ENCODE measurements around the gene SLC5A1. TPM values are rescaled to one million over a fixed set of nuclear protein-coding genes. Genes with fewer than 3 reads are reported as not detected.

The SLC5A1 gene
- total and polyA plus RNA-seq, 9 of the 15 experiments (the other 6 are each of a cell fraction or from before 2014, with no cell fraction given) = not detected

GRCh38 chr22:32052936-32053791 is 10.1 kb downstream of the SLC5A1 start:
- no peak overlapping the region for H3K27ac ChIP-seq (ENCODE audit: extremely low read depth, low read depth, low read length)
- TF ChIP-seq ZNF253 (CRISPR knock-in tag; conservative IDR thresholded peaks at IDR 0.05) (no peak), DDX20 (tag; IDR thresholded peaks at IDR 0.05; ENCODE audit: low read depth) (no peak), ESRRA (IDR thresholded peaks at IDR 0.05; ENCODE audit: borderline replicate concordance, low read depth) (no peak), NONO (IDR thresholded peaks at IDR 0.05; ENCODE audit: low read depth in 2 of 2, low read length in 1 of 2) (no peak), CBX8 (IDR thresholded peaks at IDR 0.05; ENCODE audit: borderline replicate concordance, extremely low read depth, low read depth, low read length, poor library complexity, severe bottlenecking) (no peak), ZNF592 (IDR thresholded peaks at IDR 0.05) (no peak)
- TF ChIP-seq, protein P1, sequence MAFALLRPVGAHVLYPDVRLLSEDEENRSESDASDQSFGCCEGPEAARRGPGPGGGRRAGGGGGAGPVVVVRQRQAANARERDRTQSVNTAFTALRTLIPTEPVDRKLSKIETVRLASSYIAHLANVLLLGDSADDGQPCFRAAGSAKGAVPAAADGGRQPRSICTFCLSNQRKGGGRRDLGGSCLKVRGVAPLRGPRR (CRISPR knock-in tag; IDR thresholded peaks at IDR 0.05) = no peak
- TF ChIP-seq, protein P2, sequence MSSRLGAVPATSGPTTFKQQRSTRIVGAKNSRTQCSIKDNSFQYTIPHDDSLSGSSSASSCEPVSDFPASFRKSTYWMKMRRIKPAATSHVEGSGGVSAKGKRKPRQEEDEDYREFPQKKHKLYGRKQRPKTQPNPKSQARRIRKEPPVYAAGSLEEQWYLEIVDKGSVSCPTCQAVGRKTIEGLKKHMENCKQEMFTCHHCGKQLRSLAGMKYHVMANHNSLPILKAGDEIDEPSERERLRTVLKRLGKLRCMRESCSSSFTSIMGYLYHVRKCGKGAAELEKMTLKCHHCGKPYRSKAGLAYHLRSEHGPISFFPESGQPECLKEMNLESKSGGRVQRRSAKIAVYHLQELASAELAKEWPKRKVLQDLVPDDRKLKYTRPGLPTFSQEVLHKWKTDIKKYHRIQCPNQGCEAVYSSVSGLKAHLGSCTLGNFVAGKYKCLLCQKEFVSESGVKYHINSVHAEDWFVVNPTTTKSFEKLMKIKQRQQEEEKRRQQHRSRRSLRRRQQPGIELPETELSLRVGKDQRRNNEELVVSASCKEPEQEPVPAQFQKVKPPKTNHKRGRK (tag; IDR thresholded peaks at IDR 0.05) = peak; percentile 72
- TF ChIP-seq, protein P3, sequence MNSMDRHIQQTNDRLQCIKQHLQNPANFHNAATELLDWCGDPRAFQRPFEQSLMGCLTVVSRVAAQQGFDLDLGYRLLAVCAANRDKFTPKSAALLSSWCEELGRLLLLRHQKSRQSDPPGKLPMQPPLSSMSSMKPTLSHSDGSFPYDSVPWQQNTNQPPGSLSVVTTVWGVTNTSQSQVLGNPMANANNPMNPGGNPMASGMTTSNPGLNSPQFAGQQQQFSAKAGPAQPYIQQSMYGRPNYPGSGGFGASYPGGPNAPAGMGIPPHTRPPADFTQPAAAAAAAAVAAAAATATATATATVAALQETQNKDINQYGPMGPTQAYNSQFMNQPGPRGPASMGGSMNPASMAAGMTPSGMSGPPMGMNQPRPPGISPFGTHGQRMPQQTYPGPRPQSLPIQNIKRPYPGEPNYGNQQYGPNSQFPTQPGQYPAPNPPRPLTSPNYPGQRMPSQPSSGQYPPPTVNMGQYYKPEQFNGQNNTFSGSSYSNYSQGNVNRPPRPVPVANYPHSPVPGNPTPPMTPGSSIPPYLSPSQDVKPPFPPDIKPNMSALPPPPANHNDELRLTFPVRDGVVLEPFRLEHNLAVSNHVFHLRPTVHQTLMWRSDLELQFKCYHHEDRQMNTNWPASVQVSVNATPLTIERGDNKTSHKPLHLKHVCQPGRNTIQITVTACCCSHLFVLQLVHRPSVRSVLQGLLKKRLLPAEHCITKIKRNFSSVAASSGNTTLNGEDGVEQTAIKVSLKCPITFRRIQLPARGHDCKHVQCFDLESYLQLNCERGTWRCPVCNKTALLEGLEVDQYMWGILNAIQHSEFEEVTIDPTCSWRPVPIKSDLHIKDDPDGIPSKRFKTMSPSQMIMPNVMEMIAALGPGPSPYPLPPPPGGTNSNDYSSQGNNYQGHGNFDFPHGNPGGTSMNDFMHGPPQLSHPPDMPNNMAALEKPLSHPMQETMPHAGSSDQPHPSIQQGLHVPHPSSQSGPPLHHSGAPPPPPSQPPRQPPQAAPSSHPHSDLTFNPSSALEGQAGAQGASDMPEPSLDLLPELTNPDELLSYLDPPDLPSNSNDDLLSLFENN (IDR thresholded peaks at IDR 0.05; ENCODE audit: low read depth in 2 of 2, low read length in 2 of 2) = no peak
- no peaks in the 10 kb centered on the region for H3K79me2 ChIP-seq (ENCODE audit: control insufficient read depth, insufficient read depth, low read length)
- H3K9me3 ChIP-seq (replicated peaks; ENCODE audit: control insufficient read depth, insufficient read depth, low read depth, low read length) = no peaks in the 10 kb centered on the region
- FAIRE-seq (no peak), DNase-seq (ENCODE audit: extremely low read depth in 1 of 4, low spot score in 3 of 4) (no peak), ATAC-seq (no peak)
- no peaks in the 10 kb centered on the region for H3K36me3 ChIP-seq (ENCODE audit: control insufficient read depth, insufficient read depth, low read length)
- WGBS (ENCODE audit: insufficient coverage, low coverage, missing lambda C conversion rate) = 0% methylated on average over 5 of the region's 5 CpGs
- CTCF ChIA-PET (ENCODE audit: low intra/inter-chr PET ratio) = no interaction called here
- in situ Hi-C loops (cut with MboI) (no loop called here), intact Hi-C loops (cut with micrococcal nuclease) (no loop called here)
- H3K4me3 ChIP-seq = no peak overlapping the region
- peaks cover 0 to 11% of the 10 kb centered on the region in 2 experiments; a peak in 3 of 5 replicates for H3K4me1 ChIP-seq (replicated peaks in 1 of 2; ENCODE audit: control insufficient read depth in 2 of 2, insufficient read depth in 2 of 2, low read length in 2 of 2)
- POLR2A ChIA-PET = no interaction called here
- no peak overlapping the region for H3K4me2 ChIP-seq (ENCODE audit: insufficient read depth, low read length)
- no peaks in the 10 kb centered on the region for H3K9me1 ChIP-seq (ENCODE audit: control insufficient read depth, insufficient read depth, low read length)
- BruUV-seq (replicated peaks) = no TSS peak
- no peak overlapping the region for H3K9ac ChIP-seq (ENCODE audit: insufficient read depth in 1 of 2, low read depth in 2 of 2, low read length in 2 of 2)
- no peak overlapping the region for H2AFZ ChIP-seq (ENCODE audit: low read depth, low read length)
- no peaks in the 10 kb centered on the region for H4K20me1 ChIP-seq (replicated peaks; ENCODE audit: control insufficient read depth, insufficient read depth, low read length)
- H3K27me3 ChIP-seq (ENCODE audit: control insufficient read depth in 2 of 2, insufficient read depth in 2 of 2, low read length in 2 of 2) = no peaks in the 10 kb centered on the region

All from K562 (cell line).